LHCN-M2 (cell line): Measurements from ENCODE around the gene NPR3. TPM values are rescaled to one million over a fixed set of nuclear protein-coding genes. Genes with fewer than 3 reads are reported as not detected.
"Not testable (repeated sequence)": the region's sequence is repeated elsewhere in the genome, so short reads cannot be mapped to it uniquely, and the experiment has no call there.

Experiments used
- DNase-seq: peaks from one replicate; pipeline ENCODE4 v3.0.0-alpha.2; 2012; ENCODE audit warnings: low read depth
- total RNA-seq: library from RNA; depleted of rRNA; stranded (reverse); fragments of >200 nt; gene quantifications from 2 replicates; pipeline ENCODE4 v1.2.3, GENCODE V29; 2014

Gene NPR3
- total RNA-seq, 1 experiment from 2014 or later: 5.6 TPM

DNA sequence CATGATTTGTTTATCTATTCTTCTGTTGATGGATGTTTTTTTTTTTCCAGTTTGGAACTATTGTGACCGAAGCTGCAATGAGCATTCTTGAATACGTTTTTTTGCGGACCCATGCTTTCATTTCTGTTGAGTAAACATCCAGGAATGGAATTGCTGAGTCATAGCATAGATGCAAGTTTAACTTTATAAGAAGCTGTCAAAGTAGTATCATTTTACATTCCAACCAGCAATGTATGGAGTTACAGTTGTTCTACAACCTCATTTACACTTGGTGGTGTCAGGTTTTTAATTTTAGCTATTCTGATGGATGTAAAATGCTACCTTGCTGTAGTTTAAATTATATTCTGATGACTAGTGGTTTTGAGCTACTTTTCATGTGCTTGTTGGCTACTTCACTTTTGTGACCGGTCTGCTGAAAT, 49.0 kb downstream of the NPR3 start:
- peak; percentile 91 for DNase-seq

GRCh38 chr5:32765266-32765665, 54.1 kb downstream of the NPR3 start:
- DNase-seq: no peak

GRCh38 chr5:32767948-32768467, 56.9 kb downstream of the NPR3 start:
- peak; percentile 99 for DNase-seq

DNA sequence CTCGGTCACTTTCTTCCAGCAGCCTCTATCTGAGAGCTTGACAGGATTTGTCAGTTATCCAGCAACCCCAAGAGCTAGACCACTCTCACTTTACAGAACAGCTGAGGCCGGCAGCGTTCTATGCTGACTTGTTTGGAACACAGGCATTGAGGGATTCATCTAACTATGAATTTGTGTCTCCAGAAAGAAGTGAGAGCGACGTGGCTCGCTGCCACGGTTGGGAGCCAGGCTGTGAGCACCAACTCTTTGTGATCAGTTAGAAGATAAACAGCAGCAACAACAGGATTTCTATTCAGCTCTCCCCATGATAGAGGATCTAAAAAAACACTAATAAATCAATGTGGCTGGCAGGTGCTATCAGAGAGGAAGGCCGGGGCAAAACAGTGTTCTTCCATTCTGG, 58.6 kb downstream of the NPR3 start:
- no peak for DNase-seq

GRCh38 chr5:32770444-32770843, 59.3 kb downstream of the NPR3 start:
- DNase-seq: no peak

DNA sequence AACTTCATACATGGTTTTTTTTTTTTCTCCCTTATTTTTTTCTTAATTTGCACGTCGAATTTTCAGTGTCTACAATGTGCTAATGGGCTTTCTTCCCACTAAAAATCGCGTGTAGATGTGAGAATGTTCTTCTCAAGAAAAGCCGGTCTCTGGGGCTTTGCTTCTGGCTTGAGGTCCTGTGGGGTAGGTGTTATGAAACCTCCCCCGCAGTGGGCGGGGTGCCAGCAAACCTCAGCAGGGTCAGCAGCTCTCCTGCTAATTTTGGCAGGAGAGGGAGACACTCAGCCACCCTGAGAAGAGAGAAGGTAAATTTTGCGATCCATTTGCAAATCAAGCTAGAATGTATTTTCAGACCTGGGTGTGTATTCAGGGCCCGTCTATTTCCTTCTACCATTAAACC, 59.9 kb downstream of the NPR3 start:
- no peak for DNase-seq

GRCh38 chr5:32773944-32774343, 62.8 kb downstream of the NPR3 start:
- DNase-seq: no peak

DNA sequence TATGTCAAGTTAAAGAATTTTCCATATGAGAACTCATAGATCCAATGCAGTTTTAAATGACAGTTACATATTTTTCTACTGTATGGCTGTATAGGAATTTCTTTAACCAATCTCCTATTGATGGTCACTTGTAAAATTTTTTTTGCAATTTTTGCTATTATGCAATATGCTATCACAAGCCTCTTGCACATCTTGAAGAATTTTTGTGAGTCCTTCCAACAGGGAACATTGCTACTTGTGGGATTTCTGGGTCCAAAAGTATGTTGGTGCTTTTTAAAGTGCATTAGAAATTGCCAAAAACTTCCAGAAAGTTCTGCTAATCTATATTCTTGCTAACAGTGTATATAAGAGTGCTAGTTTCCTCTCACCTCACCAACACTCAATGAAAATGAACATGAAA, 65.1 kb downstream of the NPR3 start:
- DNase-seq: no peak

- no peak for DNase-seq
Observed at GRCh38 chr5:32777222-32777621, 66.1 kb downstream of the NPR3 start.

DNA sequence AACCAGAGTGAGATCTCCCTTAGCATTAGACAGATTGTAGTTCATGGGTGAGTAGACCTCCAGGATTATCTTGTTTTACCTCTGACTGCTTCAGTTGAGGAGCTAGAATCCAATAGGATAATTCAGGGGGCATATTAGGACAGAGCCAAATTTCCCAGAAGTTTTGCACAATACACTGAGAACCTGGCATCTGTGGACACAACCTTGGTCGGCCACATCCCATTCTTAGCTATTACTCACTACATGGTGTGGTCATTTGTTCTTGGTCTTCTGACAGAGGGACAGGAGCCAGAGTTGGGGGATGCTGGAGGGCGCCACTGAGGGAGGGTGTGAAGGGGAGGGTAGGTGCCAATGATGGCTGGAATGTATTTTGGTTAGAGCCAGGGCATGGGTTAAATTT, 66.6 kb downstream of the NPR3 start:
- peak; percentile 69 for DNase-seq

- no peak for DNase-seq
Observed at GRCh38 chr5:32778403-32778802, 67.3 kb downstream of the NPR3 start.

- no peak for DNase-seq
Observed at GRCh38 chr5:32779754-32780415, 68.8 kb downstream of the NPR3 start.

DNA sequence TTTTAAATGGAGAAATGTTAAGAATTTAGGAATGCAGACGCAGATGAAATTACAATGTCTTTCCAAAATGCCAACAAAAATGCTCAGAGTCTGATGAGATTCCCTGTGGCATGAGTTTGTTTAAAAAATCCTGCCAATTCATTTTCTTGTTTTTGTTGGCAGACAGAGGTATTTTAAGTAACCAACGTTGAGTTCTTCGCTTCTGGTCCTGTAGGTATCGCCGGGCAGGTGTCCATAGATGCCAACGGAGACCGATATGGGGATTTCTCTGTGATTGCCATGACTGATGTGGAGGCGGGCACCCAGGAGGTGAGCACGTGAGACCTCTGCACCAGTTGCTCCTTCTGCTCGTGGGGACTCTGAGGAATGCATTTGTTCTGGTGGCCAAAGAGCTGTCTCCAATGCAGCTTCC, 69.4 kb downstream of the NPR3 start:
- DNase-seq: peak; percentile 34

- DNase-seq: no peak
Observed at GRCh38 chr5:32783661-32784060, 72.5 kb downstream of the NPR3 start.

GRCh38 chr5:32785611-32786254, 74.6 kb downstream of the NPR3 start:
- peak; percentile 95 for DNase-seq

GRCh38 chr5:32786311-32786710, 75.2 kb downstream of the NPR3 start:
- DNase-seq: no peak

- DNase-seq: peak; percentile 59
Observed at GRCh38 chr5:32790411-32790951, 79.4 kb downstream of the NPR3 start.

GRCh38 chr5:32791536-32792243, 80.6 kb downstream of the NPR3 start:
- no peak for DNase-seq

DNA sequence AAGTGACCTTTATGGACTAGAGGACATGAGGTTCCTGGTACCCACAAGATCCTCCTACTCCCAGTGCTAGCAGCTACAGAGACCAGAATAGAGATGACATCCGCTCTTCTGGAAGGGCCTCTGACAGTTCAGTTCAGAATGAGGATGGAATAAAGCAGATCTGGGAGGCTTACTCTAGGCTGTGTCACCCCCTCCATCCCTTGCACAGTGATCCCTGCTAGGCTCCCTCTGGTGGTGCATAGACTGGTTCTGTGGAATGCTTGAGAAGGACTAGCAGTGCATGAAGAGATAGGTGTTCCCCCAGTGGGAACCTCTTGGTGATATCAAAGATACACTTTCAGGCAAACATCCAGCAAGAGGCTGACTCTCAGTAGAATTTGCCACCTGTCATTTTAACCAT, 83.0 kb downstream of the NPR3 start:
- DNase-seq: peak; percentile 58

- no peak for DNase-seq
Observed at GRCh38 chr5:32802764-32803163, 91.6 kb downstream of the NPR3 start.

GRCh38 chr5:32803656-32804055, 92.5 kb downstream of the NPR3 start:
- no peak for DNase-seq

DNA sequence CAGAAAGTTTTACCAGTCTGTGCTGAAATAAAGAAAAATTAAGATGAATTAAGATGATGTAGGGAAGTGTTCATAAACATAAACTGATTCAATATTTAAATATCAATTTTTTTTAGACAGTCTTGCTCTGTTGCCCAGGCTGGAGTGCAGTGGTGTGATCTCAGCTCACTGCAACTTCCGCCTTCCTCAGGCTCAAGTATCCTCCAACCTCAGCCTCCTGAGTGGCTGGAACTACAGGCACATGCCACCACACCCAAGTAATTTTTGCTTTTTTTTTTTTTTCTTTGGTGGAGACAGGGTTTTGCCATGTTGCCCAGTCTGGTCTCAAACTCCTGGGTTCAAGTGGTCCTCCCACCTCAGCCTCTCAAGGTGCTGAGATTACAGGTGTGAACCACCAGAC, 94.3 kb downstream of the NPR3 start:
- DNase-seq: not testable (repeated sequence)
